ENCODE results near the gene CYP3A4. TPM values are rescaled to one million over a fixed set of nuclear protein-coding genes. Genes with fewer than 3 reads are reported as not detected.

Gene CYP3A4
- total and polyA plus RNA-seq, 9 of the 15 experiments (the other 6 are each of a cell fraction or from before 2014, with no cell fraction given): 0.07 to 0.08 TPM; not detected in 7

DNA sequence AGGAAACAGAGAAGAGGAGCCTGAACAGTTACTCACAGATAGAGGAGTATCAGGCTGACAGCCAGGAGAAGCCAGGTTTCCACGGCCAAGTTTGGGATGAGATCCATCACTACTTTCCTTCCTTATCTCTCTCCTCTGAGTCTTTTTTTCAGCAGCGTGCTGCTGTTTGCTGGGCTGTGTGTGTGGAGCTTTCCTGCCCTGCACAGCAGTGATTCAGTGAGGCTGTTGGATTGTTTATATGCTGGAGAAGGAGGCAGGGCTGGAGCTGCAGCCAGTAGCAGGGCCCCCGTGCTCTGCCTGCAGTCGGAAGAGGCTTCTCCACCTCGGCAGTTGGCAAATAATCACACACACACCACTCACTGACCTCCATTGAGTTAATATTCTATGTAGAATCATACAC is 49.0 kb downstream of the CYP3A4 start, which contains the start of gene CYP3A7:
Gene CYP3A7 (minus strand): TSS at position 210 of the 400 bp plus-strand sequence. CDS start 103 bp downstream, at position 107.
- Histone ChIP-seq H3K27me3 (ENCODE audit: control insufficient read depth in 2 of 2, insufficient read depth in 2 of 2, low read length in 2 of 2) (no peaks in the 10 kb centered on the region), H3K9me1 (ENCODE audit: control insufficient read depth, insufficient read depth, low read length) (no peaks in the 10 kb centered on the region), H3K79me2 (ENCODE audit: control insufficient read depth, insufficient read depth, low read length) (no peaks in the 10 kb centered on the region), H3K4me1 (replicated peaks in 1 of 2; ENCODE audit: control insufficient read depth in 2 of 2, insufficient read depth in 2 of 2, low read length in 2 of 2) (no peaks in the 10 kb centered on the region; a peak in 1 of 5 replicates), H3K27ac (ENCODE audit: extremely low read depth, low read depth, low read length) (no peak within 1 kb of the TSS), H3K4me2 (ENCODE audit: insufficient read depth, low read length) (no peak within 1 kb of the TSS), H2AFZ (ENCODE audit: low read depth, low read length) (no peak within 1 kb of the TSS), H3K9me3 (replicated peaks; ENCODE audit: control insufficient read depth, insufficient read depth, low read depth, low read length) (no peaks in the 10 kb centered on the region), H4K20me1 (replicated peaks; ENCODE audit: control insufficient read depth, insufficient read depth, low read length) (no peaks in the 10 kb centered on the region), H3K4me3 (no peak within 1 kb of the TSS), H3K36me3 (ENCODE audit: control insufficient read depth, insufficient read depth, low read length) (no peaks in the 10 kb centered on the region), H3K9ac (ENCODE audit: insufficient read depth in 1 of 2, low read depth in 2 of 2, low read length in 2 of 2) (no peak within 1 kb of the TSS)
- DNase-seq (ENCODE audit: extremely low read depth in 1 of 4, low spot score in 3 of 4) (no peak), FAIRE-seq (no peak), ATAC-seq (no peak)
- no TSS peak for BruUV-seq (replicated peaks)
- ChIA-PET POLR2A (no interaction called here), CTCF (ENCODE audit: low intra/inter-chr PET ratio) (no interaction called here)
- WGBS (ENCODE audit: insufficient coverage, low coverage, missing lambda C conversion rate): 7% methylated on average over 5 of the region's 5 CpGs
- in situ Hi-C loops (cut with MboI) (no loop called here), intact Hi-C loops (cut with micrococcal nuclease) (no loop called here)
- no peak for TF ChIP-seq ZNF780A (CRISPR knock-in tag; IDR thresholded peaks at IDR 0.05)

DNA sequence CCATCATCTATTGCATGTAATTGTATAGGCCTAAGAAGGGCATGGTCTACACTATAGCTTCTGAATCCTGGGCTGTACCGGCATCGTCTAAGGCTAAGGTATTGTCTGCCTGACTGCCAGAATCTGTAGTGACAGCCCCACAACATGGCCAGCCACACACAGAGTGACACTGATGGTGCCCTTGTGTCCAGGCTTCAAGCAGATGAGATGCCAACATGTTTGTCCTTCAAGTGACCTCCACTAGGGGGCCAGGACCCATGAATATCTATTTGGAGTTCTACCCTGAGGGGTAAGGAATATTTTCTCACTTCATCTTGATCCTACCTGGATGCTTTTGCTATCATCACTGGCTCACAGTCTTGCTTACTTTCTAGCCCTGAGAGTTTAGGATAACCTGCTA is 50.5 kb downstream of the CYP3A4 start:
- BruUV-seq (replicated peaks): no TSS peak
- H2AFZ ChIP-seq (ENCODE audit: low read depth, low read length): no peak overlapping the region
- no peak overlapping the region for H3K9ac ChIP-seq (ENCODE audit: insufficient read depth in 1 of 2, low read depth in 2 of 2, low read length in 2 of 2)
- in situ Hi-C loops (cut with MboI): no loop called here
- H3K4me3 ChIP-seq: no peak overlapping the region
- TF ChIP-seq, protein P1, sequence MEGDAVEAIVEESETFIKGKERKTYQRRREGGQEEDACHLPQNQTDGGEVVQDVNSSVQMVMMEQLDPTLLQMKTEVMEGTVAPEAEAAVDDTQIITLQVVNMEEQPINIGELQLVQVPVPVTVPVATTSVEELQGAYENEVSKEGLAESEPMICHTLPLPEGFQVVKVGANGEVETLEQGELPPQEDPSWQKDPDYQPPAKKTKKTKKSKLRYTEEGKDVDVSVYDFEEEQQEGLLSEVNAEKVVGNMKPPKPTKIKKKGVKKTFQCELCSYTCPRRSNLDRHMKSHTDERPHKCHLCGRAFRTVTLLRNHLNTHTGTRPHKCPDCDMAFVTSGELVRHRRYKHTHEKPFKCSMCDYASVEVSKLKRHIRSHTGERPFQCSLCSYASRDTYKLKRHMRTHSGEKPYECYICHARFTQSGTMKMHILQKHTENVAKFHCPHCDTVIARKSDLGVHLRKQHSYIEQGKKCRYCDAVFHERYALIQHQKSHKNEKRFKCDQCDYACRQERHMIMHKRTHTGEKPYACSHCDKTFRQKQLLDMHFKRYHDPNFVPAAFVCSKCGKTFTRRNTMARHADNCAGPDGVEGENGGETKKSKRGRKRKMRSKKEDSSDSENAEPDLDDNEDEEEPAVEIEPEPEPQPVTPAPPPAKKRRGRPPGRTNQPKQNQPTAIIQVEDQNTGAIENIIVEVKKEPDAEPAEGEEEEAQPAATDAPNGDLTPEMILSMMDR (IDR thresholded peaks at IDR 0.05 in 2 of 3, conservative IDR thresholded peaks at IDR 0.05 in 1 of 3; ENCODE audit: insufficient read depth in 2 of 3, low read depth in 1 of 3, low read length in 3 of 3): peak in 2 of 3 experiments; percentile 35 to 59; a peak in 4 of 6 replicates
- TF ChIP-seq SMC3 (conservative IDR thresholded peaks at IDR 0.05; ENCODE audit: insufficient read depth, low read depth, low read length) (0 out of 2 replicates have a peak, but pooled peaks have one; percentile 17), ESRRA (IDR thresholded peaks at IDR 0.05; ENCODE audit: borderline replicate concordance, low read depth) (peak; percentile 91)
- TF ChIP-seq, protein P2, sequence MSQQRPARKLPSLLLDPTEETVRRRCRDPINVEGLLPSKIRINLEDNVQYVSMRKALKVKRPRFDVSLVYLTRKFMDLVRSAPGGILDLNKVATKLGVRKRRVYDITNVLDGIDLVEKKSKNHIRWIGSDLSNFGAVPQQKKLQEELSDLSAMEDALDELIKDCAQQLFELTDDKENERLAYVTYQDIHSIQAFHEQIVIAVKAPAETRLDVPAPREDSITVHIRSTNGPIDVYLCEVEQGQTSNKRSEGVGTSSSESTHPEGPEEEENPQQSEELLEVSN (IDR thresholded peaks at IDR 0.05; ENCODE audit: borderline replicate concordance in 1 of 2, extremely low read depth in 1 of 2, insufficient read depth in 1 of 2, insufficient read length in 1 of 2, low read depth in 1 of 2, low read length in 1 of 2, poor library complexity in 1 of 2, severe bottlenecking in 1 of 2): no peak
- 71% methylated on average over 2 of the region's 2 CpGs for WGBS (ENCODE audit: insufficient coverage, low coverage, missing lambda C conversion rate)
- intact Hi-C loops (cut with micrococcal nuclease): no loop called here
- FAIRE-seq (peak; percentile 62), DNase-seq (ENCODE audit: extremely low read depth in 1 of 4, low spot score in 3 of 4) (peak; percentile 27 to 56 (median 48)), ATAC-seq (peak; percentile 38; the same call in 1 of the 3 replicates)
- no peak overlapping the region for H3K27ac ChIP-seq (ENCODE audit: extremely low read depth, low read depth, low read length)
- no peaks in the 10 kb centered on the region for H3K27me3 ChIP-seq (ENCODE audit: control insufficient read depth in 2 of 2, insufficient read depth in 2 of 2, low read length in 2 of 2)
- H3K9me1 ChIP-seq (ENCODE audit: control insufficient read depth, insufficient read depth, low read length): no peaks in the 10 kb centered on the region
- POLR2A ChIA-PET: no interaction called here
- H3K36me3 ChIP-seq (ENCODE audit: control insufficient read depth, insufficient read depth, low read length): no peaks in the 10 kb centered on the region
- H3K4me1 ChIP-seq (replicated peaks in 1 of 2; ENCODE audit: control insufficient read depth in 2 of 2, insufficient read depth in 2 of 2, low read length in 2 of 2): no peaks in the 10 kb centered on the region; a peak in 2 of 5 replicates
- H3K9me3 ChIP-seq (replicated peaks; ENCODE audit: control insufficient read depth, insufficient read depth, low read depth, low read length): no peaks in the 10 kb centered on the region
- H4K20me1 ChIP-seq (replicated peaks; ENCODE audit: control insufficient read depth, insufficient read depth, low read length): no peaks in the 10 kb centered on the region
- no peaks in the 10 kb centered on the region for H3K79me2 ChIP-seq (ENCODE audit: control insufficient read depth, insufficient read depth, low read length)
- CTCF ChIA-PET (ENCODE audit: low intra/inter-chr PET ratio): no interaction called here
- H3K4me2 ChIP-seq (ENCODE audit: insufficient read depth, low read length): no peak overlapping the region

Measured in K562 (cell line).